Measurements from ENCODE around the gene SEC61G.

Gene SEC61G

DNA sequence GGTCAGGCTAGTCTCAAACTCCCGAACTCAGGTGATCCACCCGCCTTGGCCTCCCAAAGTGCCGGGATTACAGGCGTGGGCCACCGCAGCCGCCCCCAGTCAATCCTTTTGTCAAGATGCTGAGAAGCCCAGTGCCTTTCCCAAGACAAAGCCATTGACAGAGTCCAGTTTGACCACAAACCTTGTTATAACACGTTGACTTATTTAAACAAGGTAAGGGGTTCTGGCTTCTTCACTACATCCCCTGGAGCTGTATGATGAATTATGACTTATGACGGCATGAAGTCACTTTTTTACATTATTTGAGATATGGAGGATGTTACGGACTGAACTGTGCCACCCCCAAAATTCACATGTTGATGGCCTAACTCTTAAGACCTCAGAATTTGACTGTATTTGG, 5.8 kb upstream of the SEC61G start:
- DNase-seq = no peak

DNA sequence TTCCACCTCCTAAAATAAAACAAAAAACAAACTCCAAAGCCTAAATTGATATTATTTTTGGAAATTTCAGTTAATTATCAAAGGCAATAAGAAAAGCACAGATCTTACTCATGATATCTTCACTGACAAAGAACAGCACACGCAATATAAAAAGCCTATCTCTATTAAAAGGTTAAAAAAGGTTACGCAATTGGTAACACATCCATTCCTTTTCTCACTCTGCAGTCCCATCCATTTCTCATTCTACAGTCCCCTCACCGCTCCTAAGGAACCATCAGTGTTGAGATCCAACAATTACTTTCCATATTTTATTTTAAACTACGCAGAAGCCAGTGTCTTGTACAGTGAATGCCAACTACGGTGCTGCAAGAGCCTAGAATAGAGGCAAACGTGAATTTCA, 1.3 kb downstream of the SEC61G start:
- no peak for DNase-seq

DNA sequence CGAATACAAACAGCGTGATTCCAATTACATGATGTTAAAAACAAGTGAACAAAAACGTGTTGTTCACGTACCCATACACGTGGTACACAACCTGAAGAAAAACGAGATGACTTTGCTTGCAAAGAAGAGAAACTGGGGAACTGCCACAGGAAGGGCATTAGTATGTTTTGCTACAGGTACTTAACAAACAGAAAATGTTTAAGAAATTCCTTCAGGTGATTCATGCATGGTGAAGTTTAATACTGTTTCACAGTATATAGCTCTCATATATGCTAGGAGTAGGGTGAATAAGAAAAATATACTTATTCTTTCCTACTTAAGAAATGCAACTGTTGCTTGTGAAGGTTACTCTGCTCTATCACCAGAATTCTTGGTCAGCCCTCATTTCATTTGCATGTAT, 9.8 kb downstream of the SEC61G start:
- no peak for DNase-seq

DNA sequence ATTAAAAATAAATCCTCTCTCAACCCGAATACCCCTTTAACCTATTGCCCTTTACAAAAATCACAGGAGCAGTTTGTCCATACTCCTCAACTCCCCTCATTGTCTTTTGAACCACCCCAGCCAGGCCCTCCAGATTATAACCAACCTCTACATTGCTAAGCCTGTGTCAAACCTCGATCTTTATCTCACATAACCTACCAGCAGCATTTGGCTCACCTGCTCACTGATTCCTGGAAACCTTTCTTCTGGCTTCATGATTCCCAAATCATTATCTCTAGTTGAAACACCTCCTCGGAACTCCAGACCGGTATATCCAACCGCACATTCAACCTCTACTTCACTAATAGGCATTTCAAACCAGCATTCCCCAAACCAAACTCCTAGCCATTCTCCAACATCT, 11.8 kb downstream of the SEC61G start:
- no peak for DNase-seq

DNA sequence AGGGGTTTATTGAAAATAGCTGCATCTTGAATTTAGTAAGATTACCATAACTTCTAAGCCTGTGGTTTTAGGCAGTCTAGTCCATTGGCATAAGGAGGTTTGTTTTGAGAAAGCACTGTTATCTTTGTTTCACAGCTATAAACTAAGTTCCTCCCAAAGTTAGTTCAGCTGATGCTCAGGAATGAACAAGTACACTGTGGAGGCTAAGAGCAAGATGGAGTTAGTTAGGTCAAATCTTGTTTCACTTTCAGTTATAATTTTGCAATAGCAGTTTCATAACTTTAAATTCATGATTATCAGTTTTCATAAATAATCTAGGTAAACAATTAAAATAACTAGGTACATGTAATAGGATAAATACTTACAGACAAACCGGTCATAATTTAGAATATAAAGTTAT, 15.4 kb downstream of the SEC61G start:
- DNase-seq = no peak

DNA sequence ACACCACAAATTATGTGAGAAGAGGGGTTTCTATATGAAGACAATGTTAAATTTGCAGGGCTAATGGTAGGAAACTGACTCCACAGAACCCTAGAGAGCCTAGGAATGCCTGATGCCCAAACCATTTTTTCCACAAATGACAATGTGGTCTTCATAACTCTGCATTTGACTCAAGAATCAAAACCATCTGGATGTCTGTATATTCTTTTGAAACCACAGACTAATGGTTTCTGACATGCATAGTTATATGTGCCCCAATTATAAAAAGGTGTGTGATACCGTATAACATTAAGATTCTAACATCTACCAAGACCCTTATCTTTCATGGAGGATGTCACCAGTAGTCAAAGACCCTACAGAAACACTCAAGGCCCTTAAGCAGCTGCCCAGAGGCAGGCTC, 20.3 kb downstream of the SEC61G start:
- no peak for DNase-seq

DNA sequence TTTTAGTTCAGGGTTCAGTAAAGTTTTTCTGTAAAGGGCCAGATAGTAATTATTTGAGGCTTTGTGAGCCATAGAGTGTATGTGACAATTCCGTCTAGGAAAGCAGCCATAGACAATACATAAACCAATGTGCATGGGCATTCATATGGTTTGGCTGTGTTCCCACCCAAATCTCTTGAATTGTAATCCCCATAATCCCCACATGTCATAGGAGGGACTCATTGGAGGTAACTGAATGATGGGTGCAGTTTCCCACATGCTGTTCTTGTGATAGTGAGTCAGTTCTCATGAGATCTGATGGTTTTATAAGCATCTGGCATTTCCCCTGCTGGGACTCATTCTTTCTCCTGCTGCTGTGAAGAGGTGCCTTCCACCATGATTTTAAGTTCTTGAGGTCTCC, 29.9 kb downstream of the SEC61G start:
- DNase-seq = no peak

DNA sequence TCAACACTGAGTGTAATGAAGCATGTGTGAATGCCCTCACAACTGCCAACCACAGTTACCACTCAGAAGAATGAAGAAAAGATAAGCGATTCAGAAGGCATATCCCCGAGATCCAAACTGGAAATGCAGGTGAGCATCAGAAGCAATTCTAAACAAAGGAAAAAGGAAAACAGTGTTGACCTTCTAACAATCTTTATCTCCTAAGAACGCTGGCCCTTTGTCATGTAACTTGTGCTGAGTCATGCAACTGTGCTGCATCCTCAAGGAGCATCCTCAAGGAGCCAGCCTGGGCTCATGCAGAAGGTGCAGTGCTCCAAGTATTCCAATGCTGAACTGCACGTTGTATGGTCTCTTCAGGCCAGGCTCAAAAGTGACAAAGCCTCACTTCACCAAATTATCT, 30.6 kb downstream of the SEC61G start:
- no peak for DNase-seq

DNA sequence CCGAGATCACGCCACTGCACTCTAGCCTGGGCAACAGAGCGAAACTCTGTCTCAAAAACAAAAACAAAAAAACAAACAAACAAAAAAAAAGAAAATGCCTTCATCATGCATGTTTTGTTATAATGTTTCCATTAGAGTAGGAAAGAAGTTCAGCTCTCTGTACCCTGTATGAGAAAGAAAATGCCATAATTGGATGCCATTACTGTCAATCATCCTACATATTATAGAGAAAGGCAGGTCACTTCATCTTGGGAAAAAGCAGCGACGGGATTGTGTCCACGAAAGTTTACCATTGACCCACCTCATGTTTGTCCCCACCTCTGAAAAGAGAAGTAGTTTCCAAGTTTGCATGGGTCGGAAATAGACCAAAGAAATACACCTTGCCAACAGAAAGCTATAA, 33.8 kb downstream of the SEC61G start:
- DNase-seq = no peak

DNA sequence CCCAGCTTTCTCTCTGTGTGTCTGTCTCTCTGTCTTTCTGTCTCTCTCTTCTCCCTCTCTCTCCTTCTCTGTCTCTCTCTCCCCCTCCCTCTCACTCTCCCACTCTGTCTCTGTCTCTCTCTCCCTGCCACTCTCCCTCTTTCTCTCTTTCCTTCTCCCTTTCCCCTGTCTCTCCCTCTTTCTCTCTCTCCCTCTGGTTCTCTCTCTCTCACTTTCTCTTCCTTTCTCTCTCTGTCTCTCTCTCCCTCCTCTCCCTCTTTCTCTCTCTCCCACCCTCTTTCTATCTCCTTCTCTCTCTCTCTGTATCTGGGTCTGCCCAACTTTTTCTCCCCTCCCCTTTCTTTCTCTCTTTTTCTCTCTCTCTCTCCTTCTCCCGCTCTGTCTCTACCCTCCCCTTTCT, 36.5 kb downstream of the SEC61G start:
- DNase-seq = no peak

DNA sequence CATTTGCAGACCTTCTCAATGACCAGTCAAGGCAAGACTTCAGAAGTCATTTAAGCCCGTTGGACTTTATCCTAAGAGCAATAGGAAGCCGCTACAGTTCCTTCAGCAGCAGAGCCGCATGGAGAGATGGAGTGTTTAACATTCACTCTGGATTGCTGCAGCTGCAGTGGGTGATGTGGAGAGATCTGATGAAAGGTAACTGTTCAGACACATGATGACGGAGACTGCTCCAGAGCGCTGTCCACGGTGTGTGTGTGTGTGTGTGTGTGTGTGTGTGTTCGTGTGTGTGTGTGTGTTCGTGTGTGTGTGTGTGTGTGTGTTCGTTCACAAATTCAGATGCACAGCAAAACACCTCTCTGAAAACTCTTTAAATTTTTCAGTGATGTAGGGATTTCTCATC, 37.0 kb downstream of the SEC61G start:
- DNase-seq = no peak

DNA sequence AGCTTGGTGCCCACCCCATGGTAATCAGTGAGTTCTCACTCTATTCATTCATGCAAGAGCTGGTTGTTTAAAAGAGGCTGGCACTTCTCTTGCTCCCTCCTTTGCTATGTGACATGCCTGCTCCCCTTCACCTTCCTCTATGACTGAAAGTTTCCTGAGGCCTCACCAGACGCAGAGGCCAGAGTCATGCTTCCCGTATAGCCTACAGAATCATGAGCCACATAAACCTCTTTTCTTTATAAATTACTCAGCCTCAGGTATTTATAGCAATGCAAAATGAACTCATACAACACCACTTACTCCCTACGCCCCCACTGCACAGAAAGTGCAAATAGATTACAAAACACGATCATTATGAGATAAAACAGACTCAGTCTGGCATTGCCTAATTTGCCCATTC, 39.0 kb downstream of the SEC61G start:
- DNase-seq = no peak

DNA sequence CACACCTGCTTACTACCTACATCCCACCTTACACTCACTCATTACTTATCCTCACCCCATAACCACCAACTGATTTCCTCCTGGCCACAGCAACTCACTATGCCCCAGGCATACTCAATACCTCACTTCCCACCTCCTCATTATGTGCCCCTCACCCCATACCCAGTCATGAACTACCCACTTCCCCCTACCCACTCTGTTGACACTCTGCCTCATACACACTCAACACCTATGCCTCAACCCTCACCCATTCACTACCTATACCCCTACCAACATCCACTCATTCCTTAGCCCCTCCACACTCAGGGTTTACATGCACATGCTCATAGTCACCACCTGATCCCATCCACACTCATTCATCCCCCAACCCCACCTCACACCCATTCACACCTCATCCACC, 39.6 kb downstream of the SEC61G start:
- DNase-seq = no peak

DNA sequence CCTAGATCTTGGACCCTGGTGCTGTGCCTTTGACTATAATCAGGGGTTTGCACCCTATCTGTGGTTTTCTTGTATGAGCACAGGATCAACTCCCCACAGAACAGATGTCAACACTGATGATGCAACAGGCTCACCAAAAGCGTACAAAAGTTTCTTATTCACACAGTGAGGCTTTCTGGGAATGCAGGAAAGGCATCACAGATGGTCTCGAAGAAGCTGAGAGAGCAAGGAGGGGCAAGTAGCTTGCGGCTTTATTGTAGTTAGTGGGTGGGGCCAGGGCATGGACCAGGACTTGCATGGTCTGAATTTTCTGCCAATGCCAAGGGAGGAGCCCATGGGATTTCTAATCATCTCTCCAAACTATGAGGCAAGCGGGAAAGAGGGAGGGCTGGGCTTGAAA, 46.2 kb downstream of the SEC61G start:
- no peak for DNase-seq

DNA sequence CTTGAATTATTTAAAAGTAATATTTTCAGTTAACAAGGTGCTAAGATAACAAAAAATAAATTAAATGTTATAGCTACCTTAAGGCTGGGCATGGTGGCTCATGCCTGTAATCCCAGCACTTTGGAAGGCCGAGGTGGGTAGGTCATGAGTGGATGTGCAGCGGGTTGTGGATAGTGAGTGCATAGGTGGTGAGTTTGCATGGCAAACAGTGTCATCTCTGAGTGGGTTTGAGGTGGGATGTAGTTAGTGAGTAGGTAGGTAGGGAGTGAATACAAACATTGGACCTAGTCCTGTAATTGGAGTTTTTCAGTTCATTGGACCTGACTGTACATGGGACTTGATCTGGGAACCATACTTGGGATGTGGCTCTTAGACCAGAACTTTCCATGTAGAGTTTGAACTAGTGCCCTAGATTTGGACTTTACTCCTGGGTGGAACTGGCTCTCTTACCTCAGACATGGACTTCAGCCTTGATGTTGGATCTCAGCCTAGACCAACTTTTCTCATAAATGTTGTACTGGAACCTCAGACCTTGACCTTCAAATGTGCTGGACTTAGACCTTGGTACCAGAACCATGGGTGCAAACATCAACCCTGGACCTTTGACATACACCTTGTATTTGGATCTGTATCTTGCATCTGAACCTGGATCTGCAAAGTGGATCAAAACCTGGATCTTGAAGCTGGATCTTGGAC, 47.0 kb downstream of the SEC61G start:
- no peak for DNase-seq

DNA sequence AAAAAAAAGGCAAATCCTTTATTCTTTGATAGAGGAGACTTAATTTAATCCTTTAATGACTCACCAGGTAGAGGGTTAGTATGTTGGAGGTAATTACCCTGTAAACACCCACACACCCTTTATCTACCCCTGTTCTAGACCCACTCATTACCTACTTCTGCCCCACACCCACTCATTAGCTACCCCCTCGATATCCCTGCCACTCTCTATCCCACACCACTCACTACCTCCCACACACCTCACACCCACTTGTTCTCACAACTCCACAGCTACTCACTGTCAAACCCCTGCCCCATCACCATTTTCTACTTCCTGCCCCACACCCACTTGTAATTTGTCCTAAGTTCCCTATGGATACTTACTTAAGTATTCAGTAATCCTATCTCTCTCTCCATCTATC, 49.7 kb downstream of the SEC61G start:
- DNase-seq = no peak

DNA sequence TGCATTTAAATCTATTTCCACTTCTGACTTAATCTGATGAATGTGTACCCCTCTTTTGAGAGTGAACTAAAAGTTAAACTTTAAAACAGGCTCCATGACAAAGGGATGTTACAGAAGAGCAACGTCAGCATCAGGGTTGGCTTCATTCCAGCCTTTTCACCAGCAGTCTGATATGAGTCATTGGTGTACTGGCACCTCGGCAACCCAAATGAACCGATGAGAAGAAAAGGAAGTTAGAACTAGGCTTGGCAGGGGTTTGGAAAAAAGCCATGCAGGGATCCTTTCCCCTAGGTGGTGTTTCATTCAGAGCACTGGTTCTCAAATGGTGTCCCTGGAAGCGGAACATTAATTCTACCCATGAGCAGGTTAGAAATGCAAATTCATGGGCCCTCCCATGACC, 53.6 kb downstream of the SEC61G start:
- peak in 1 of 5 experiments; percentile 8 for DNase-seq

DNA sequence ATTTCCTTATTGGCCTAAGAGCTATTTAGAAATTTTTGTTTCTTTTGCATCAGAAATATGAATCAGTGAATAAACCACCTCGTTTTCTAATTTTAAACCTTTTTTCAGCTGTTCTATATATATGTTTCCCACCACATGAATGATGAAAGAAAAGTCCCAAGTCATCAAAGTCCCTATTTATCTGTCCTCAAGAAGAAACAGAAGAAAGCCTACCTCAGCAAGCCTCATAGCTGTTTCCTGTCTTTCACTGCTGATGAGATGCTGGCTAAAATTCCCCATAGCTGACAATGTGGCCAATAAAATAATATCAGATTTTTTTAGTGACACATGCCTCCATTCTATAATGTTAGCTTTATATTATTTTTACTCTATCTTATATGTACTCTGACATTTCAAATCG, 54.2 kb downstream of the SEC61G start:
- DNase-seq = no peak
